ENCODE results near the gene MUC5B.

GRCh38 chr11:1192741-1193325 lies 30.0 kb upstream of the MUC5B start:
- no peak for TF ChIP-seq POLR2A (IDR thresholded peaks at IDR 0.05; ENCODE audit: low read depth, low read length)
- no peak for TF ChIP-seq TAF1 (IDR thresholded peaks at IDR 0.05; ENCODE audit: low read depth, low read length)
- TF ChIP-seq POLR2AphosphoS5 (IDR thresholded peaks at IDR 0.05; ENCODE audit: low read depth, low read length) = no peak
- TF ChIP-seq SPI1 (IDR thresholded peaks at IDR 0.05; ENCODE audit: low read depth, low read length) = no peak
- TF ChIP-seq POU2F2 (IDR thresholded peaks at IDR 0.05; ENCODE audit: low read depth, low read length) = no peak
- no peak for TF ChIP-seq PAX5 (IDR thresholded peaks at IDR 0.05; ENCODE audit: insufficient read depth, low read length, severe bottlenecking)
